HG02623 (cell line): ENCODE measurements around the gene MED13L.
"Not testable (repeated sequence)": the region's sequence is repeated elsewhere in the genome, so short reads cannot be mapped to it uniquely, and the experiment has no call there.

Source experiments
- ATAC-seq: cut with Tn5 transposase; IDR thresholded peaks from one replicate; pipeline ENCODE4 v1.9.1; 2021; ENCODE audit warnings: moderate library complexity; ENCODE audit not compliant: unreplicated experiment

The MED13L gene

GRCh38 chr12:115988625-115989563 is 288.6 kb downstream of the MED13L start:
- no peak for ATAC-seq

GRCh38 chr12:115988212-115988611 is 289.3 kb downstream of the MED13L start:
- no peak for ATAC-seq

GRCh38 chr12:115984616-115985015 is 292.9 kb downstream of the MED13L start:
- no peak for ATAC-seq

GRCh38 chr12:115983226-115983798 is 294.2 kb downstream of the MED13L start:
- ATAC-seq = no peak

GRCh38 chr12:115980339-115980738 is 297.2 kb downstream of the MED13L start:
- ATAC-seq = no peak

GRCh38 chr12:115979851-115980250 is 297.6 kb downstream of the MED13L start:
- ATAC-seq = no peak

GRCh38 chr12:115979351-115979750 is 298.1 kb downstream of the MED13L start:
- ATAC-seq = no peak

- ATAC-seq = not testable (repeated sequence)
These were observed 300.7 kb downstream of the MED13L start for GRCh38 chr12:115976829-115977228.

GRCh38 chr12:115975411-115975810 is 302.1 kb downstream of the MED13L start:
- no peak for ATAC-seq

- ATAC-seq = no peak
These were observed 303.3 kb downstream of the MED13L start for GRCh38 chr12:115973968-115974724.

GRCh38 chr12:115973066-115973465 is 304.4 kb downstream of the MED13L start:
- no peak for ATAC-seq

GRCh38 chr12:115972241-115972640 is 305.3 kb downstream of the MED13L start:
- ATAC-seq = no peak

GRCh38 chr12:115968211-115968610 is 309.3 kb downstream of the MED13L start:
- ATAC-seq = no peak

- ATAC-seq = no peak
These were observed 311.1 kb downstream of the MED13L start for GRCh38 chr12:115966376-115966775.

GRCh38 chr12:115964626-115965025 is 312.9 kb downstream of the MED13L start:
- ATAC-seq = no peak

- ATAC-seq = no peak
These were observed 313.3 kb downstream of the MED13L start for GRCh38 chr12:115964214-115964613.

- ATAC-seq = no peak
These were observed 315.3 kb downstream of the MED13L start for GRCh38 chr12:115962216-115962615.

- no peak for ATAC-seq
These were observed 316.4 kb downstream of the MED13L start for GRCh38 chr12:115960868-115961802.

GRCh38 chr12:115957686-115958290 is 319.7 kb downstream of the MED13L start:
- no peak for ATAC-seq

GRCh38 chr12:115956659-115957058 is 320.8 kb downstream of the MED13L start:
- no peak for ATAC-seq
